ENCODE data around the gene MYCBPAP. TPM values are rescaled to one million over a fixed set of nuclear protein-coding genes. Genes with fewer than 3 reads are reported as not detected.

MYCBPAP gene
- total RNA-seq, 3 donors from 2014 or later, result 1.6 to 3.4 (median 2.4) TPM

DNA sequence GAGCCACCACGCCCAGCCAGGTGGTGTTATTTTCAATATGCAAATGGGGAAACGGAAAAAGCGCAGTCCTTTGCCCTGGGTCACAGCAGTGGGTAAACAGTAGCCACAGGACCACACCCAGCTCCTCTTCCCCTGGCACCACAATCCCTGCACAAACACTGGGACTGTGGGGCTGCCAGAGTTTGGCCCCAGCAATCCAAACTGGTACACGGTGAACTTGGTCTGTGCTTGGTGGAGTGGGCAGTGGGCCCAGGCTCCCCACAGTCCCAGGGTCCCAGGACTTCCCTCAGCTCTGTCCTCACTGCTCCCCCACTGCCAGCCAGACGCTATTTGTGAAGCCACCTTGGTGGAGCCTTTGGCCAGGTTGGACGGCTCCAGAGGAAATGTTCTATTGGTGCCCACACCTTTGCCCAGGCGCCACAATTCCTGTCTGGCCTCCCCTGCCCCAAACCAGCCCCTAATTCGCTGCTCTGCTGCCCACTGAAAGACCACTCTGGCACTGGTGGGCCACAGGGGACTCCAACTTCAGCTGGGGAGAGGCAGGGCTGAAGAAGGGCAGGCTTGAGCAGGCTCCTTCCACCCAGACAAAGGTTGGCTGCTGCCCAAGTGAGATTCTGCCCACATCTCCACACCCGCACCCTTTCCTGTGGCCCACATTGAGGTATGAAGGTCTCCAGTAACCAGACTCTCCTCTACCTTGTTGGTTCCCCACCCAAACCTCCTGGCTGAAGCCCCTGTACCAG, 41.7 kb upstream of the MYCBPAP start:
- intact Hi-C loops (cut with DNase I, micrococcal nuclease), result no loop called here
- Histone ChIP-seq H3K4me3 (no peak overlapping the region), H3K4me1 (ENCODE audit: low read depth) (peaks cover 41% of the 10 kb centered on the region), H3K36me3 (ENCODE audit: low read depth) (no peaks in the 10 kb centered on the region), H3K9me3 (no peaks in the 10 kb centered on the region)
- TF ChIP-seq, protein P1, sequence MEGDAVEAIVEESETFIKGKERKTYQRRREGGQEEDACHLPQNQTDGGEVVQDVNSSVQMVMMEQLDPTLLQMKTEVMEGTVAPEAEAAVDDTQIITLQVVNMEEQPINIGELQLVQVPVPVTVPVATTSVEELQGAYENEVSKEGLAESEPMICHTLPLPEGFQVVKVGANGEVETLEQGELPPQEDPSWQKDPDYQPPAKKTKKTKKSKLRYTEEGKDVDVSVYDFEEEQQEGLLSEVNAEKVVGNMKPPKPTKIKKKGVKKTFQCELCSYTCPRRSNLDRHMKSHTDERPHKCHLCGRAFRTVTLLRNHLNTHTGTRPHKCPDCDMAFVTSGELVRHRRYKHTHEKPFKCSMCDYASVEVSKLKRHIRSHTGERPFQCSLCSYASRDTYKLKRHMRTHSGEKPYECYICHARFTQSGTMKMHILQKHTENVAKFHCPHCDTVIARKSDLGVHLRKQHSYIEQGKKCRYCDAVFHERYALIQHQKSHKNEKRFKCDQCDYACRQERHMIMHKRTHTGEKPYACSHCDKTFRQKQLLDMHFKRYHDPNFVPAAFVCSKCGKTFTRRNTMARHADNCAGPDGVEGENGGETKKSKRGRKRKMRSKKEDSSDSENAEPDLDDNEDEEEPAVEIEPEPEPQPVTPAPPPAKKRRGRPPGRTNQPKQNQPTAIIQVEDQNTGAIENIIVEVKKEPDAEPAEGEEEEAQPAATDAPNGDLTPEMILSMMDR (IDR thresholded peaks at IDR 0.05), result no peak
- peak; percentile 87 for ATAC-seq
- DNase-seq, result peak; percentile 81 to 90 (median 82)

- intact Hi-C loops (cut with DNase I, micrococcal nuclease), result no loop called here
- Histone ChIP-seq H3K9me3 (no peaks in the 10 kb centered on the region), H3K36me3 (ENCODE audit: low read depth) (no peaks in the 10 kb centered on the region), H3K4me1 (ENCODE audit: low read depth) (peaks cover 41% of the 10 kb centered on the region), H3K4me3 (no peak overlapping the region)
- DNase-seq (peak in 2 of 3 donors; percentile 40 to 45), ATAC-seq (peak; percentile 16)
- TF ChIP-seq, protein P1 (IDR thresholded peaks at IDR 0.05), result no peak
Measured at GRCh38 chr17:50467114-50467854, 41.0 kb upstream of the MYCBPAP start.

DNA sequence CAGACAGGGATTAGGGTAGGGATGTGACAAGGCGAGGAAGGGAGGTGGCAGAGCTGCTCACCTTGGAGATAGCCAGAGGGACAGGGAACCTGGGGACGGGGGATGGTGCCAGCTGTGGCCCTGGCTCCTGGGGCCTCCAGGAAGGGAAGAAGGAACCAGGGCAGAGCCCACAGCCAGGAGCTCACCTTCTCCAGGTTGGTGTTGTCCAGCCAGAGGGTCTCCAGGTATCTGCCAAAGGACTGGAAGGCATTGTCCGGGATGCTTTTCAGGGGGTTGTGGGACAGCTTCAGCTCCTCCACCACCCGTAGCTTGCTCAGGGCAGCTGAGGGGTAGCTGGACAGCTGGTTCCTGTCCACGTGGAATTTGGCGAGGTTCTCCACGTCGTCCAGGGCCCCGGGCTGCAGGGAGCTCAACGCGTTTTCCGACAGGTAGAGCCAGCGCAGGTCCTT, 40.4 kb upstream of the MYCBPAP start:
- TF ChIP-seq, protein P1 (IDR thresholded peaks at IDR 0.05), result no peak
- ATAC-seq (no peak), DNase-seq (peak in 2 of 3 donors; percentile 18 to 56)
- Histone ChIP-seq H3K4me3 (no peak overlapping the region), H3K9me3 (no peaks in the 10 kb centered on the region), H3K4me1 (ENCODE audit: low read depth) (peaks cover 41% of the 10 kb centered on the region), H3K36me3 (ENCODE audit: low read depth) (no peaks in the 10 kb centered on the region)
- intact Hi-C loops (cut with DNase I, micrococcal nuclease), result no loop called here

- peaks cover 41% of the 10 kb centered on the region for H3K4me1 ChIP-seq (ENCODE audit: low read depth)
- ATAC-seq (no peak), DNase-seq (peak in 2 of 3 donors; percentile 19 to 57)
- H3K36me3 ChIP-seq (ENCODE audit: low read depth), result no peaks in the 10 kb centered on the region
- no peaks in the 10 kb centered on the region for H3K9me3 ChIP-seq
- intact Hi-C loops (cut with DNase I, micrococcal nuclease), result no loop called here
- no peak within 1 kb of the TSS for H3K4me3 ChIP-seq
- TF ChIP-seq, protein P1 (IDR thresholded peaks at IDR 0.05), result no peak
Measured at GRCh38 chr17:50468304-50469207, 39.7 kb upstream of the MYCBPAP start, which contains the start of gene CHAD. Gene CHAD, minus strand, starts transcription at chr17:50468880. Its CDS starts 67 bp downstream, at chr17:50468813.

DNA sequence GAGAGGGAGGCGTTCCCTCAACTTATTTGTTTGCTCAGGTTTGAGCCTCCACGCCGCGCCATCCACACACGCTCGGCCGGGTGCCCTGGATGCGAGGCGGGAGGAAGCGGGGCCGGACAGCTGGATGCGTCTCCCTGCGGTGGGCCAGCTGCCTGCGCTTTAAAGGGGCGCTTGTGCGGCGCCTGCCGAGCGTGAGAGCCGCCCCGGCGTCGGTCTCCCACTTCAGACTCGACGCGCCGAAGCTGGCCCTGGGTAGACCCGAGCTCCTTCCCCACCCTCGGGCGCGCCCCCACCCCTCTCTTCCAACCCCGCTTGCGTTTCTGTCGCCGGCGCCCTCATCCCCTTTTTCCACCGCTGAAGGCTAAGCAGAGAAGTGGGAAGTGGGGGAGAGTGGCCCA, 39.0 kb upstream of the MYCBPAP start:
- no peak overlapping the region for H3K4me3 ChIP-seq
- no peaks in the 10 kb centered on the region for H3K9me3 ChIP-seq
- H3K36me3 ChIP-seq (ENCODE audit: low read depth), result no peaks in the 10 kb centered on the region
- TF ChIP-seq, protein P1 (IDR thresholded peaks at IDR 0.05), result no peak
- H3K4me1 ChIP-seq (ENCODE audit: low read depth), result peaks cover 41% of the 10 kb centered on the region
- intact Hi-C loops (cut with DNase I, micrococcal nuclease), result no loop called here
- peak in 2 of 3 donors; percentile 23 to 57 for DNase-seq
- ATAC-seq, result no peak

Data from mucosa of descending colon (tissue), 3 donors.